GM12875 (cell line): ENCODE measurements around the gene PTPRD.

Experiments
- H3K4me3 ChIP-seq: one replicate; pipeline ENCODE4 v1.5.1; 2011; ENCODE audit warnings: low read depth, low read length, control low read depth
- CTCF ChIP-seq: IDR thresholded peaks from 2 replicates; pipeline ENCODE4 v1.5.1; 2011; ENCODE audit warnings: low read depth, mild to moderate bottlenecking, control low read depth, inconsistent platforms, low read length, moderate library complexity, borderline replicate concordance; ENCODE audit not compliant: insufficient read depth

Gene PTPRD

GRCh38 chr9:8491563-8491962, 2121.2 kb downstream of the PTPRD start:
- no peak overlapping the region for H3K4me3 ChIP-seq
- TF ChIP-seq CTCF, result no peak

GRCh38 chr9:8489835-8490234, 2123.0 kb downstream of the PTPRD start:
- H3K4me3 ChIP-seq, result no peak overlapping the region
- no peak for TF ChIP-seq CTCF

DNA sequence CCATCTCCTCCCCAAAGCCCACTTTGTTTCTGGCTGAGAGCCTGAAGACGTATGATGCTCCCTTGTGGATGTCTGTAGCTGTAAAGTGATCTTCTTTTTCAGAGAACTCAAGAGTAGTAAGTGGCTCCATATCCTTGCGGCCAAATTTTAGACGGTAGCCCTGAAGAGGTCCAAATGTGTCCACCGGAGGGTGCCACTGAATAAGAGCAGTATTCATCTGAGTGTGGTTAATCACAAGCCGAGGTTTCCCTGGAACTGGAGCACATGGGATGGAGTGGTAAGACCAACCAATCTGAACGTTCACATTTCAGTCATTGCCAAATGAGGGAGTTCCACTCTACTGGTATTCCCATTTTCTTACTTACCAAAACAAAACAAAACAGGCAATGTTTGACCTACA, 2126.7 kb downstream of the PTPRD start:
- no peak for TF ChIP-seq CTCF

DNA sequence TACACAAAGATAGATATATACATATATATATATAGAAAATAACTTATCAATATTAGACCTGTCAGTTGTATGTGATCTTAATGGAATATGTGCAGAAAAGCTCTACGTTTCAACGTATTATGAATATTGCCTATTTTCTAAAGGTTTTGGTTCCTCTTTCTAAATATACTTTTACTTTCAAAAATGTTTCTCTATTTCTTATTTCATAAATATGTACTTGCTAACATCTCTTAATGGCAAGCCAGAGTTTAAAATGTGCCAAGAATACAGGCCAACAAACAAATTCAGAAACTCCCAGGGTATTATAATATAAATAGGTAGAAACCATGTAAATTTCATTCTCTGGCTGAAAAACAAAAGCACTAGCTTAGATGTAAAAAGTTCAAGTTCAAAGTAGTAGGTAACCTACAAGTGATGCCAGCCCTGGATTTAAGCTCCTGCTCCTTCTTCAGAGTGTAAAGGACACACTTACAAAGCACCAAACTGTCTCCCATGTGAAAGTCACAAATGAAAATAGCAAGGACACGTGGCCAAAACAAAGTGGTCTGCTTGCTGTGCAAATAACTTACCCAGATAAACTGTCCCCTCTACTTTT, 2128.1 kb downstream of the PTPRD start:
- no peak overlapping the region for H3K4me3 ChIP-seq
- TF ChIP-seq CTCF, result no peak

More for the DNA sequence above, 2126.7 kb downstream of the PTPRD start:
- no peak overlapping the region for H3K4me3 ChIP-seq

DNA sequence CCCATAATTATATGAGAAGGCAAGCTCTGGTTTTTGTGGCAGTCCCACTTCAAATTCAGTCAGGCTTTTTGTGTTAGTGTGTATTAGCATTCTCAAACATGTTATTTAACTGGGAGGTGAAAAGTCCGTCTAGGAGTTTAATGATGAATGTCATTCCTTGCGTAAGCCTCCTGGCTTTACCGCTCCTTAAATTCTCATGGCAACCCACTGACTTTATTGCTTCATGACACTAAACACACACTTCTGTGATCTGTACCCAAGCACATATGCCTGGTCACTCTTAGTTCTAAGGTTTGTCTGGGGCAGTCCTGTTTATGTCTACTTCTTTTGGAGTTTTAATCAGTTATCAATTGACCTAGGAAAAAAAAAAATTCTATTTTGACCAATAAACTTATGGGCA, 2135.4 kb downstream of the PTPRD start:
- no peak overlapping the region for H3K4me3 ChIP-seq
- no peak for TF ChIP-seq CTCF

- H3K4me3 ChIP-seq, result no peak overlapping the region
- TF ChIP-seq CTCF, result no peak
These were observed 2137.9 kb downstream of the PTPRD start for GRCh38 chr9:8474937-8475336.

GRCh38 chr9:8473244-8474020, 2139.4 kb downstream of the PTPRD start:
- no peak overlapping the region for H3K4me3 ChIP-seq
- no peak for TF ChIP-seq CTCF
